SKM-1 treated with dmso at 0.1 percent for 144 hours (cell line): ENCODE results near the gene ADK.

Experiments
- DNase-seq: peaks from one replicate; lab custom pipeline; 2025; ENCODE audit not compliant: unreplicated experiment; lab: John Stamatoyannopoulos, UW

ADK gene

GRCh38 chr10:74645692-74646091 lies 494.7 kb downstream of the ADK start:
- DNase-seq: no peak

- DNase-seq: no peak
Measured at GRCh38 chr10:74650613-74651012, 499.6 kb downstream of the ADK start.

DNA sequence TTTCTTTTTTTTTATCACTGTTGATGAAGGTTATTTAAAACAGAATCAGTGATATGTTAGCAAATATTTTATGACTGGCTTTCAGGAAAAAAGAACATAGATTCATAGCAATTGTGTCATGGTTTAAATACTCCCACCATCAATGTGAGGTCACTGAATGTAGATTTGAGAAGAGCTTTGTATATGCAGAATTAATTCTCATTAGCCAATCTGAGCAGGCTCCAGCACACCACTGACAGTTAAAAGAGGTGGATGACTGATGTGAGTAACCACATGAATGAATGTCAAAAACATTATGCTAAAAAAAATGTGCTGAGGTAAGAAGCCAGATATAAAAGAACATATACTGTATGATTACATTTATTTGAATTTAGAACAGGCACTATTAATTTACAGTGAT lies 500.5 kb downstream of the ADK start:
- no peak for DNase-seq

- no peak for DNase-seq
Measured at GRCh38 chr10:74652664-74653063, 501.6 kb downstream of the ADK start.

DNA sequence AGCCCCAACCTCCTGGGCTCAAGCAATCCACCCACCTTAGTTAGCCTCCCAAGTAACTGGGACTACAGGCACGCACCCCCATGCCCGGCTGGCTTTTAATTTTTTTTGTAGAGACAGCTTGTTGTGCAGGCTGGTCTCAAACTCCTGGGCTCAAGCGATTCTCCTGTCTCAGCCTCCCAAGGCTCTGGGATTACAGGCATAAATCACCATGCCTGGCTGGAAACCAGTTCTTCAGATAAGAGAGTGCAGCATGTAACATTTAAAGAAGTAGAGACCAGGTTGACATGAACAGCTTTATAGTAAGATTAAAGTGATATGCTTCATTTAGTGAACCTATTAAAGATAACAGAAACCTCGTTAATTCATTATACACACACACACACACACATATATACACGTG lies 507.5 kb downstream of the ADK start:
- no peak for DNase-seq

DNA sequence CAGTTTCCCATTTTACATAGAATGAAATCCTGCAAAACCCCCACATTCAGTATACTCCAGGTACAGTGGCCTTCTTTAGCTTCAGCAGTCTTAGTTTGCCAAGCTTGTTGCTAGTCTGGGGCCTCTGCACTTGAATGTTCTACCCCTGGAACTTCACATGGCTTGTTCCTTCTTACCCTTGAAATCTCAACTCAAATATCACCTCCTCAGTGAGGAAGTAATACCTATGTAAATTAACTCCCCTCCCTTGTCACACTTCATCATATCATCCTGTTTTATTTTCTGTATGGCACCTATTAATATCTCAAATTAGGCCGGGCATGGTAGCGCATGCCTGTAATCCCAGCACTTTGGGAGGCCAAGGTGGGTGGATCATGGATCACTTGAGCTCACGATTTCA lies 511.6 kb downstream of the ADK start:
- no peak for DNase-seq

DNA sequence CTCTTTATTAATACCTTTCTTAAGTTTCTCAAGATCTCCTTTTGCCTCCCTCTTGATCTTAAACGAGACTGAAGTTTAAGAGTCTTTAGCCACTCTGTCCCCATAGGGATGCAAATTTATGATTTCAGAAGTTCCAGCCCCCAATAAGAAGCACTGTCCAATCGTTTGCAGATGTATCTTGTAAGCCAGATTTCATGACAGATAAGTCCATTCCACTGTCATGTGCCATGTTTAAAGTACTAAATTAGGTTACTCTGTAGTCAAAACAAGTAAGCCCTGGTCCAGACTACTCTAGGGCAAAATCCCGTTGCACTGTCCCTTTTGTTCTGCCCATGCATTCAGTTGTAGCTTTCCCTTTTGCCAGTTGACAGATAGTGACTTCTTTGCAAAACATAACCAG lies 518.2 kb downstream of the ADK start:
- DNase-seq: no peak

DNA sequence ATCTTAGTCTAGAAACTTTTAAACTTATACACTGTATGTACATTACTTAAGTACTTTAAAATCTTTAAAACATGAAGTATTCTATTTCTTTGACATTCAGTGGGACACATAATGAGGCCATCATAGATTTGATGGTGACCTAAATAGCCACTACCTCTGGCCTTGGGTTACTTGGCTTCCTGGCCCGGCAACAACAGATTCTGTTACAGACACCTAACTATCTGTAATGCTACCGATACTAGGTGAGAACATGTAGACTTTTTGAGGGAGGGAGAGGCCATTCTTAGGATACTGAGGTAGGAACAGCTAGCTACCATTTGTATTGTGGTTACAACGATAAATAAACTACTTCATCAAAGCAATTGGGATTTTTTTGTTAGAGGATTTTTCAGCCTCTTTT lies 520.7 kb downstream of the ADK start:
- no peak for DNase-seq

GRCh38 chr10:74672430-74673165 lies 521.6 kb downstream of the ADK start:
- no peak for DNase-seq

DNA sequence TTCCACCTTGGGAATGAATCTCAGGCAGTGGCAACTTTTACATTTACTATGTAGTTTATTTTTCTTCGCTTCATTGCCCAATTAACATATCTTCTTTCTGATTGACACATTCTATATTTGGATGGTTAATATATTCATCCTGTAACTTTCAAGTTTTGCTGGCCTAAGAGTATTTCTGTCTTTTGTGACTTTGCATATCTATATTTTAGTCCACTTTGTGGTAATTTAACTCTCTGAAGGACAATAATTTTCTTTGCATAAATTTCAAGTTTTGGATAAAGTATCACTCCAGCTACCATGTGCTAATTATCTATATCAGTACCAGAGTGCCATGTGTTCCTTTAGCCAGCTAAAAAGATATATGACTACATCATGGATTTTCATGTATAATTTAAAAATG lies 523.9 kb downstream of the ADK start:
- no peak for DNase-seq

DNA sequence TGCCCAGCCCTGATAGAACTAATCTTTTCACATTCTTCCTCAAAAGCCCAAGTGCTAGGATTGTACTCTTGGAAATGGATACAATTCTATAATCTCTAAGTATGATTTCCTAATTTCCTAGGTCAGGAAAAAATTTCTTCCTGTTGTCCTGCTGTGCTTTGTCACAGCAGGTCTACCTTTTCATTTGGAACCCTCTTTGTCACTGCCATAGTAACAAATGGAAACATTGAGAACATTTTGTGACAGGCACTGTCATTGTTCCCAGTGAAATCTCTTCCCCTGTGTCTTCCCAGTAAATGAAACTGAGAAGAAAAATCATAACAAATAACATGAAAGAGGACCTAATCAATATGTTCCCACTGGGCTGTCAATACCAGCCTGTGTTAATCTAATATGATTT lies 524.5 kb downstream of the ADK start:
- DNase-seq: no peak

- no peak for DNase-seq
Measured at GRCh38 chr10:74677951-74678350, 526.9 kb downstream of the ADK start.

DNA sequence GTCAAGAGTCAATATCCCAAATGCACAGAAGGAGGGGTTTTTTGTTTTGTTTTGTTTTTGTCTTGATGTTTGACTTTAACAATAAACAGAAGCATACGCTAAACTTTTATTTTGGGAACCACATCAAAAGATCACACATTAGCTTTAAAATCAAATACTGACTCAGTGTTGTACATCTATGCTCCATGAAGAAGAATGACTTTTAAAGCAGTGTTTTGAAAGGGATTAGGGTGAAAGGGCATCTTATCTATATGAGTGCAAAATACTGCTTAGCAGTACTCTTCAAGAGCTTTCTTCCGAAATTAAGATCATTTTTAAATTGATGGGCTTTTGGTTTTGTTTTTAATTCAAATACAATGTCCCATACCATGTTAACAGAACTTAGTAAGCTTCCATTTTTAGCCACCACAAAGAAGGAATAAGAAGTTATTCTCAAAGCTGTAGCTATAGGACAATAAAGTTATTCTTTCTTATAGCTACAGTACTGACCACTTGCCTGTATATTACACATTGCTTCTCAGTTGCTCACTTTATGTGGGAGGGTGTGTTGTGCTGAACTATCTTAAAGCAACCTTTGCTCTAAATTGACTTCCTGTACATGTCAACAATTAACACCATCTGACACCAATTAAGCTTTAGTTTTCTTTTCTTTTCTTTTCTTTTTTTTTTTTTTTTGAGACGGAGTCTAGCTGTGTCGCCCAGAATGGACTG lies 531.1 kb downstream of the ADK start:
- no peak for DNase-seq

DNA sequence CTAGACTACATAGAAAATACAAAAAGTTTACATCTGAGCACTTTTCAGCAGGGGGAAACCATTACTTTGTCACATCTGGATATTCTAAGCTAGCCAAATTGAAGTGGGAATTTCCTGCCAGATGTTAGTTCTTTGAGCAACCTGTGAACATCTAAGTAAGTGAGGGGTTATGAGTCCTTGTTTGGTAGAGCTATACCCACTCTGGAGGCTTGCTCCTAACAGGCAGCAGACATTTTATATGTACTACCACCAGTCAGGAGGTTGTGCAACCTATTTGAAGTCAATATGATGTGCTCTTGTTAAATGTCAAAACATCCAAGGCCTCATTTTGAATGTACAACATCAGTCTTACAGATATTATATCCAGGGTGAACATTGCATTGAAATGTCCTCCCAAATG lies 532.0 kb downstream of the ADK start:
- no peak for DNase-seq

- no peak for DNase-seq
Measured at GRCh38 chr10:74683621-74684364, 532.8 kb downstream of the ADK start.

DNA sequence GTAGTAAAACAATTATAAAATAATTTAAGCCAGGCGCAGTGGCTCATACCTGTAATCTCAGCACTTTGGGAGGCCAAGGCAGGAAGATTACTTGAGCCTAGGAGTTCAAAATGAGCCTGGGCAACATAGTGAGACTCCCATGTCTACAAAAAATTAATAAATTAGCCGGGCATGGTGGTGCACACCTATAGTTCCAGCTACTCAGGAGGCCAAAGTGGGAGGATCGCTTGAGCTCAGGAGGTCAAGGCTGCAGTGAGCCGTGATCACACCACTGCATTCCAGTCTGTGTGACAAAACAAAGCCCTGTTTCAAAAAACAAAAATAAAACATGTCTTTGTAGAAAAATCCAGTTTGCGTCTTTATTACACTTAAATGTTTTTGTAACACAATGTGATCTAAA lies 533.4 kb downstream of the ADK start:
- DNase-seq: no peak

DNA sequence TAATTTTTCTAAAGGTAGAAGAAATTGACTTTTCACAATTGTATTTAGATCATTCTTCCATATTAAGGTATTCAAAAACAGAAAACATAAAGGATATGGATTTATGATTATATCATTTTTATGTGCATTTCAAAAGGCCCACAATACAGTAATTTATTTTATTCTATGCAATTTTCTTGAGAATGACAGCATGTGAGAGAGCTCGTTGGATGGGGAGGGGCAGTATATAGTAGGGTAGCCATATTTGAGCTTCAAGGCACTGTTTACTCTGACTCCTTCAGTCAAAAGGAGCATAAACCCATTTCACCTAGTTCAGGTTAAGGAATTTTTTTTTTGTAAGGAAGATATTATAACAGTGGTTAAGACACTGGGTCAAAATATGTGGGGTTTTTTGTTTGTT lies 534.5 kb downstream of the ADK start:
- DNase-seq: no peak

DNA sequence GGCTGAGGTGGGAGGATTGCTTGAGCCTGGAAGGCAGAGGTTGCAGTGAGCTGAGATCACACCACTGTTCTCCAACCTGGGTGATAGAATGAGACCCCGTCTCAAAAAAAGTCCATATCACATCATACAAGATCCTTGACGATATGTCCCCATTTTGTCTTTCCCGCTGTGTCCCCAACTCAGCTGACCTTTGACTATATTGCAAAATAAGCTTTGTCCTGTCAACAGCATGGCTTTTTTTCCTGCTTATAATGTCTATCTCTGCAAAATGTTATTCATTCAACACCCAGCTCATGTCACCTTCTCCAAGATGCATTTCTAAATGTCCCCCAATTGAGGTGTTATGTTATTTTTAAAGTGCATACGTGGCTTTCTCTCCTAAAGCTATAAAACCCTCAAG lies 539.4 kb downstream of the ADK start:
- no peak for DNase-seq

GRCh38 chr10:74691164-74691563 lies 540.1 kb downstream of the ADK start:
- no peak for DNase-seq

DNA sequence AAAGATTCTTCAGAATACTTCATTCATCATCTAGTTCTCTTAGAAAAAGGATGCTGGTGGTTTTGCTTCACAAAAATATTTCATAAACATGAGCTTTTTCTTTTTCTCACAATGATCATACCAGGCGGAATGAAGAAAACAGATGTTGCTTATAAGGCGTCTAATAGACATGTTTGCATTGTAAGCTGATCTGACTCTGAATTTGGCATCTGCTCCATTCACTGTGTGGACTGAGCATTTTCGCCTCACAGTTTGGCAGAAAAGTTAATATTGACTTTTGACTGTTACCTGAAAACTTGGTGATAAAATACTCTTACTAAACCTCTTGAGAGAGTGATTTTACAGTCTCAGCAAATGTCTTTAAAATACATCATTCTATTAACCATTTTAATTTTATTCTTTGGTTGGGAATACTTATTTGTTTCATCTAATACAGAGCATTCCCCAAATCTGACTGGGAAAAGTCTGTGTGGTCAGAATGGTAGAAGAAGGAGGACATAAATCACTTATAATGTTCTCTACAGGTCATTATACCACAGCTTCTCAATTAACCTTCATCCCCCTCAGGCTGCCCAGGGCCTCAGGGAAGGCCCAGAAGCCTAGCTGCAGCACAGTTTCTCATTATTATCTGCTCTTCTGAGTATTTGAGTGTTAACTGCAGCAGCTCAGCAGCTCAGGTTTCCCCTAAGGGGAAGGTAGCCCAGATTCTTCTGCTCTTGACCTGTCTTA lies 553.8 kb downstream of the ADK start:
- no peak for DNase-seq

DNA sequence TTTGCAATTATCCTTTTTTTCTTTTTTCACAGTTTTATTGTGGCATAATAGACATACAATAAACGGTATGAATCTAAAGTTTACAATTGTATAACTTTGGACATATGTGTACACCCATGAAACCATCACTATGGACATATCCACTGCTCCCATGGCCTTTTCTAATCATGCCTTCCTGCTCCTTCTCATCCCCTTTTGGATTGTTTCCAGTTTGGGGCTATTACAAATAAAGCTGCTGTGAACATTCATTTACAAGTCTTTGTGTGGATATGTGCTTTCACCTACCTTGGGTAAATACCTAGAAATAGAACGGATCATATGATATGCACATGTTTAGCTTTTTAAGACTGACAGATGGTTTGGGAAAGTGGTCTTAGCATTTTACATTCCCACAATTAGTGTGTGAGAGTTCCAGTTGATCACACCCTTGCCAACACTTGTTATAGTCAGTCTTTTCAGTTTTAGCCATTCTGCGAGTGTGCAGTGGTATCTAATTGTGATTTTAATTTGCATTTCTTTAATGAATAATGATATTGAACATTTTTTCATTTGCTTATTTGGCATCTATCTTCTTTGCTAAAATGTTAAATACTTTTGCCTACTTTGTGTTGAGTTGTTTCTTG lies 554.4 kb downstream of the ADK start:
- DNase-seq: no peak
